Left ventricle myocardium inferior (tissue), 1 donor: Measurements from ENCODE around the gene TBC1D2. TPM values are rescaled to one million over a fixed set of nuclear protein-coding genes. Genes with fewer than 3 reads are reported as not detected.

Experiments used
- DNase-seq: peaks from one replicate; pipeline ENCODE4 v3.0.0-alpha.2; 2020
- H3K27ac ChIP-seq: fragments of 200-600 bp; replicated peaks from 2 replicates; pipeline ENCODE4 v1.8.0; 2021
- H3K27me3 ChIP-seq: fragments of 200-600 bp; 2 replicates; pipeline ENCODE4 v1.8.0; 2021; ENCODE audit warnings: low read depth
- H3K36me3 ChIP-seq: fragments of 200-600 bp; 2 replicates; pipeline ENCODE4 v1.8.0; 2021
- H3K4me1 ChIP-seq: fragments of 200-600 bp; 2 replicates; pipeline ENCODE4 v1.8.0; 2021
- H3K4me3 ChIP-seq: fragments of 200-600 bp; 2 replicates; pipeline ENCODE4 v1.8.0; 2021; ENCODE audit warnings: mild to moderate bottlenecking, moderate library complexity
- H3K9me3 ChIP-seq: fragments of 200-600 bp; replicated peaks from 2 replicates; pipeline ENCODE4 v1.8.0; 2021
- CTCF ChIP-seq: fragments of 200-600 bp; IDR thresholded peaks from 2 replicates; pipeline ENCODE4 v1.8.0; 2021; ENCODE audit warnings: antibody characterized with exemption, mild to moderate bottlenecking, borderline replicate concordance
- intact Hi-C: fragments of 100-400 bp; cut with micrococcal nuclease; formaldehyde crosslinking; loops from one replicate; pipeline ENCODE4 v1.11.0; 2022
- total RNA-seq: library from RNA; stranded (reverse); fragmentation: NEBNext Ultra II Directional; extraction: Animal tissue kit (Norgen Biotek cat#: 25700); gene quantifications from one replicate; pipeline ENCODE4 v1.2.1, GENCODE V29; 2021
- donor health status: DM: no; HTN: yes; CAD: no; lungs with severe emphysema.

TBC1D2 gene
- total RNA-seq, 1 donor from 2014 or later, result 1.7 TPM

DNA sequence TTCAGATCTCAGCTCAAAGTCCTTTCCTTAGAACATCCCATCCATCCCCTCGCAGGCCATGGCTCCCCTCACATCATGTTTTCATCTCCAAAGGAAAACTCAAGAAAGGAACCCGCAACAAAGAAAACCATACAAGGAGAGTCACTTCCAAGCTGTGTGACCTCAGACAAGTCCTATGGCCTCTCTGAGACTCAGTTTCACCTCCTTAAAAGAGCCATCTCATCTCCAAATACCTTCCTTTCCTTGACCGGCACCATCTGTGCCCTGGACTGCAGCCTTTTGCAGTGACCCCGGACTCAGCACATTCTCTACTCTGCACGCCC lies 73.7 kb downstream of the TBC1D2 start:
- Histone ChIP-seq H3K4me1 (no peaks in the 10 kb centered on the region), H3K4me3 (no peak overlapping the region), H3K36me3 (no peaks in the 10 kb centered on the region), H3K27me3 (peaks cover 6% of the 10 kb centered on the region), H3K27ac (no peak overlapping the region), H3K9me3 (no peaks in the 10 kb centered on the region)
- intact Hi-C loops, result no loop called here
- TF ChIP-seq CTCF, result no peak
- DNase-seq, result no peak

DNA sequence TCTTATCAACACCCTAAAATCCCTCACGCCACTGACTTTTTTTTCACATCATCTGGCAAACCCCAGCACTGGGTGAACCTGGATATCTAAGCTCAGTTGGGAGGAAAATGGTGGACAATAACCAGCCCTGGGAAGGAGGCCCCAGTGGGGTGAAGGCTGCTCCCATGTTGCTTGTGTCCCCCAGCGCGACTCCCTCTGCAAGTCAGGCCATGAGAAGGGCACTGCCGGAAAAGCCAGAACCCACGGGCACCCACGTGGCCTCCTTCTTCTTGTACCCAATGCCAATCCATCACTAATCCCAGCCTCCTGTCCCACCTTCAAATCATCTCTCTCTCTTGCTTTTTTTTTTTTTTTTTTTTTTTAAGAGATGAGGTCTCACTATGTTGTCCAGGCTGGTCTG lies 74.5 kb downstream of the TBC1D2 start:
- Histone ChIP-seq H3K4me1 (no peaks in the 10 kb centered on the region), H3K36me3 (no peaks in the 10 kb centered on the region), H3K9me3 (no peaks in the 10 kb centered on the region), H3K4me3 (no peak overlapping the region), H3K27ac (no peak overlapping the region), H3K27me3 (peaks cover 6% of the 10 kb centered on the region)
- DNase-seq, result no peak
- intact Hi-C loops, result no loop called here
- TF ChIP-seq CTCF, result no peak

GRCh38 chr9:98178874-98179850 lies 76.3 kb downstream of the TBC1D2 start:
- no peak for DNase-seq
- Histone ChIP-seq H3K27me3 (peaks cover 6% of the 10 kb centered on the region), H3K4me3 (no peak overlapping the region), H3K27ac (no peak overlapping the region), H3K36me3 (no peaks in the 10 kb centered on the region), H3K9me3 (no peaks in the 10 kb centered on the region), H3K4me1 (no peaks in the 10 kb centered on the region)
- TF ChIP-seq CTCF, result no peak
- intact Hi-C loops, result no loop called here

- H3K9me3 ChIP-seq, result no peaks in the 10 kb centered on the region
- no peak for TF ChIP-seq CTCF
- DNase-seq, result no peak
- H3K27me3 ChIP-seq, result peaks cover 6% of the 10 kb centered on the region
- H3K4me1 ChIP-seq, result no peaks in the 10 kb centered on the region
- no peak overlapping the region for H3K4me3 ChIP-seq
- no peak overlapping the region for H3K27ac ChIP-seq
- no peaks in the 10 kb centered on the region for H3K36me3 ChIP-seq
- intact Hi-C loops, result no loop called here
Observed at GRCh38 chr9:98176391-98177259, 78.8 kb downstream of the TBC1D2 start.

DNA sequence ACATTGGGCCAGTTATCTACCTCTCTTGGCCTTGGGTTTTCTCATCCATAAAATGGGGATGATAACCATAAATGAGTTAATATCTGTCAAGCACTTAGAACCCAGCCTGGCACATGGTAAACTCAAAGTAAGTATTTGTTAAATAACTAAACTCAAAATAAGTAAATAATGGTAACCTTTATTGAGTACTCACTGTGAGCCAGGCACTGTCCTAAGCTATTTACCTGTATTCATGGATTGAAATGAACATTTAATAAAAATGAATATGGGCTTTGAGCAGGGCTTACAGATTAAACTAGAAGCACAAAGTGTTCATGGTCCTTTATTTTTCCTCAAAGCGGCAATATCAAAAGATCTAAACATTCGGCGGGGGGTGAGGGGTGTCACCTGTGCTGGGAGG lies 79.7 kb downstream of the TBC1D2 start:
- no peak overlapping the region for H3K27ac ChIP-seq
- peaks cover 10% of the 10 kb centered on the region for H3K27me3 ChIP-seq
- no peaks in the 10 kb centered on the region for H3K4me1 ChIP-seq
- no peak for TF ChIP-seq CTCF
- no peak for DNase-seq
- H3K9me3 ChIP-seq, result no peaks in the 10 kb centered on the region
- H3K4me3 ChIP-seq, result no peak overlapping the region
- intact Hi-C loops, result no loop called here
- no peaks in the 10 kb centered on the region for H3K36me3 ChIP-seq
